DND-41 (cell line): ENCODE data around the gene AK5.

Experiments used
- CTCF ChIP-seq: IDR thresholded peaks from 2 replicates; pipeline ENCODE4 v1.5.1; 2012; ENCODE audit warnings: borderline replicate concordance, low read length, moderate library complexity, mild to moderate bottlenecking; ENCODE audit not compliant: poor library complexity, severe bottlenecking; ENCODE audit errors: extremely low read depth
- EZH2 ChIP-seq: IDR thresholded peaks from 3 replicates; pipeline ENCODE4 v1.6.1; 2012; ENCODE audit warnings: borderline replicate concordance, low read depth, mild to moderate bottlenecking, moderate library complexity, low read length, inconsistent platforms; ENCODE audit not compliant: severe bottlenecking

- TF ChIP-seq CTCF (no peak), EZH2 (no peak)
These were observed 42.5 kb upstream of the AK5 start for GRCh38 chr1:77239311-77239710.
